Stomach smooth muscle (tissue), 2 donors: ENCODE data around the gene PLCL1.

ENCODE experiments used
- H3K27ac ChIP-seq: one replicate; pipeline ENCODE4 v1.7.0; 2013; ENCODE audit warnings: mild to moderate bottlenecking, low read length, inconsistent platforms
- H3K27me3 ChIP-seq, 2 donors: one replicate each; pipeline ENCODE4 v1.7.0; 2013; ENCODE audit warnings: low read length in 2 of 2; ENCODE audit not compliant: insufficient read depth in 2 of 2, control insufficient read depth in 1 of 2
- H3K36me3 ChIP-seq, 2 donors: one replicate each; pipeline ENCODE4 v1.7.0; 2013; ENCODE audit warnings: low read length in 2 of 2; ENCODE audit not compliant: control insufficient read depth in 2 of 2, insufficient read depth in 2 of 2
- H3K4me1 ChIP-seq: one replicate; pipeline ENCODE4 v1.7.0; 2013; ENCODE audit warnings: low read length; ENCODE audit not compliant: control insufficient read depth, insufficient read depth
- H3K4me3 ChIP-seq, 2 donors: one replicate each; pipeline ENCODE4 v1.7.0; 2013; ENCODE audit warnings: low read length in 2 of 2
- H3K9ac ChIP-seq, 2 donors: one replicate each; pipeline ENCODE4 v1.7.0; 2013; ENCODE audit warnings: low read length in 2 of 2, mild to moderate bottlenecking in 1 of 2
- H3K9me3 ChIP-seq, 2 donors: one replicate each; pipeline ENCODE4 v1.7.0; 2013; ENCODE audit warnings: low read length in 2 of 2; ENCODE audit not compliant: control insufficient read depth in 2 of 2
- donor health status: healthy.
- donor health status: Pancreatic carcinoma.

PLCL1 gene

GRCh38 chr2:197954328-197954727, 149.9 kb downstream of the PLCL1 start:
- Histone ChIP-seq H3K36me3 (no peaks in the 10 kb centered on the region), H3K4me3 (no peak overlapping the region), H3K4me1 (no peaks in the 10 kb centered on the region), H3K9me3 (no peaks in the 10 kb centered on the region), H3K27ac (no peak overlapping the region), H3K9ac (no peak overlapping the region), H3K27me3 (no peaks in the 10 kb centered on the region)

- Histone ChIP-seq H3K4me1 (no peaks in the 10 kb centered on the region), H3K27ac (no peak overlapping the region), H3K36me3 (no peaks in the 10 kb centered on the region), H3K27me3 (no peaks in the 10 kb centered on the region), H3K4me3 (no peak overlapping the region), H3K9me3 (no peaks in the 10 kb centered on the region), H3K9ac (no peak overlapping the region)
Observed at GRCh38 chr2:197958592-197959150, 154.3 kb downstream of the PLCL1 start.

GRCh38 chr2:197959383-197959782, 155.0 kb downstream of the PLCL1 start:
- Histone ChIP-seq H3K27me3 (no peaks in the 10 kb centered on the region), H3K4me1 (no peaks in the 10 kb centered on the region), H3K9me3 (no peaks in the 10 kb centered on the region), H3K36me3 (no peaks in the 10 kb centered on the region), H3K27ac (no peak overlapping the region), H3K4me3 (no peak overlapping the region), H3K9ac (no peak overlapping the region)

DNA sequence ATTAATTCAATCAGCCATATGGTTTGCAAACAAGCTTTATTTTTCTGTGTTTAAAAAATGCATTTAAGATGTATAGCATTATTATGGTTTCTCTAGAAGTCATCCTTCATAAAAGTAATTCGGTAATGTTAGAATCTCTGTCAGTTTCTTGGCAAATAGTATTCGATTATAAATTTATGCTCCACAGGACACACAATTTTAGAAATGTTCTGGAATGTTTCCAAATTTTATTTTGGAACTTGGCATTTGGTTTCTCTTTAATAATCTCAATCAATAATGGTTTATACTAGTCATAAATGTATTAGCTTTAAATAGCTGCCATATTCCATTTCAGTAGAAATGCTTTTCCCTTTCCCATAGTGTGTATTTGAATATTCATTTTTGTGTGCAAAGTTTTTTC, 156.4 kb downstream of the PLCL1 start:
- Histone ChIP-seq H3K4me3 (no peak overlapping the region), H3K4me1 (no peaks in the 10 kb centered on the region), H3K27ac (no peak overlapping the region), H3K27me3 (no peaks in the 10 kb centered on the region), H3K36me3 (no peaks in the 10 kb centered on the region), H3K9ac (no peak overlapping the region), H3K9me3 (no peaks in the 10 kb centered on the region)

DNA sequence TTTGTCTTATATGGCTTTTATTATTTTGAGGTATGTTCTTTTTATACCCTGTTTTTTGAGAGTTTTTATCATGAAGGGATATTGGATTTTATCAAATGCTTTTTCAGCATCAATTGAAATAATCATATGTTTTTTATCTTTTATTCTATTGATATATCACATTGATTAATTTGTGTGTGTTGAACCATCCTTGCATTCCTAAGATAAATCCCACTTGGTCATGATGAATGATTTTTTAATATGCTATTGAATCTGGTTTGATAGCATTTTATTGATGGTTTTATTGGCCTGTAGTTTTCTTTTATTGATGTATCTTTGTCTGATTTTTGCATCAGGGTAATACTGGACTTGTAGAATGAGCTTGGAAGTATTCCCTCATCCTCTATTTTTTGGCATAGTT, 160.3 kb downstream of the PLCL1 start:
- no peaks in the 10 kb centered on the region for H3K27me3 ChIP-seq
- H3K4me3 ChIP-seq: no peak overlapping the region
- H3K4me1 ChIP-seq: no peaks in the 10 kb centered on the region
- no peak overlapping the region for H3K9ac ChIP-seq
- H3K9me3 ChIP-seq: no peaks in the 10 kb centered on the region
- no peaks in the 10 kb centered on the region for H3K36me3 ChIP-seq
- no peak overlapping the region for H3K27ac ChIP-seq

GRCh38 chr2:197965756-197966155, 161.4 kb downstream of the PLCL1 start:
- H3K36me3 ChIP-seq: no peaks in the 10 kb centered on the region
- H3K4me3 ChIP-seq: no peak overlapping the region
- no peaks in the 10 kb centered on the region for H3K9me3 ChIP-seq
- no peaks in the 10 kb centered on the region for H3K4me1 ChIP-seq
- H3K9ac ChIP-seq: no peak overlapping the region
- H3K27me3 ChIP-seq: no peaks in the 10 kb centered on the region
- H3K27ac ChIP-seq: no peak overlapping the region

- Histone ChIP-seq H3K4me1 (no peaks in the 10 kb centered on the region), H3K36me3 (no peaks in the 10 kb centered on the region), H3K27ac (no peak overlapping the region), H3K27me3 (no peaks in the 10 kb centered on the region), H3K9me3 (no peaks in the 10 kb centered on the region), H3K9ac (no peak overlapping the region), H3K4me3 (no peak overlapping the region)
Observed at GRCh38 chr2:197969391-197969893, 165.0 kb downstream of the PLCL1 start.

DNA sequence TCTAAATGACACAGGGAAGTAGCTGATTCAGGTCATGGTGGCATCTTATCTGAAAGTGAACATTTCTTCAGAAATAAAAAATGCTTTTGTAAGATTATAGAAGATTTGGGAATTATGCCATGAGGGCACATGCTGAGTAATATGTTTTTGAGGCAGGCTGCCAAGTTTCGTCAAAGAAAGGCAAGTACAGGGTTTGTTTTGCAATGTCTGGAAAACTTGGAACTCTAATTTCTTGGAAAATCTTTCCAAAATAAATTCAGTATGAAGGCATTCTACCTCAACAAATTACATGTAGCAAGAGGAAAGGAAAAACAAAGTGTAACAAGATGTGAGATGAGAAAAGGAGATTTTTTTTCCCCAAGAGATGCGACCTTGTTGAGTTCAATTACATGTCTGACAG, 167.7 kb downstream of the PLCL1 start:
- no peak overlapping the region for H3K4me3 ChIP-seq
- no peak overlapping the region for H3K27ac ChIP-seq
- H3K36me3 ChIP-seq: no peaks in the 10 kb centered on the region
- H3K9me3 ChIP-seq: no peaks in the 10 kb centered on the region
- no peaks in the 10 kb centered on the region for H3K27me3 ChIP-seq
- no peaks in the 10 kb centered on the region for H3K4me1 ChIP-seq
- no peak overlapping the region for H3K9ac ChIP-seq

DNA sequence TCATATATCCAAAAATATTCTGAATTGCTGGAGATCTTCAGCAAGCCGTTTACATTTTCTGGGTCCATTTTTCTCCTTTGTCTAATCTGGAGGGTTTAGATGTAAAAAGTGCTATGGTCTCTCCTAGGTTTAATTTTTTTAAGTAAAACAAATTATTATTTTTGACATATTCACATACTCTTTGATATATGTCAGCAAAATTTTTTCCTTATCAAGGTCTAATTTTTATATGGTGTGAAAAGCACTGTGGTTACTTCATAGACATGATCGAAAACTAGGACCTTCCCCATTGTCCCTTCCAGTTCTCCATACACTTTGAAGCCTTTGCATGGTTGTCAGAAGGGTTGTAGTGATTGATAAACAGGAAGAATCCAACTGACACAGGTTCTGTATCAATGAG, 168.2 kb downstream of the PLCL1 start:
- Histone ChIP-seq H3K9ac (no peak overlapping the region), H3K36me3 (no peaks in the 10 kb centered on the region), H3K9me3 (no peaks in the 10 kb centered on the region), H3K27me3 (no peaks in the 10 kb centered on the region), H3K4me1 (no peaks in the 10 kb centered on the region), H3K4me3 (no peak overlapping the region), H3K27ac (no peak overlapping the region)

GRCh38 chr2:197973772-197974171, 169.4 kb downstream of the PLCL1 start:
- no peaks in the 10 kb centered on the region for H3K9me3 ChIP-seq
- no peaks in the 10 kb centered on the region for H3K36me3 ChIP-seq
- H3K27me3 ChIP-seq: no peaks in the 10 kb centered on the region
- no peak overlapping the region for H3K9ac ChIP-seq
- no peak overlapping the region for H3K27ac ChIP-seq
- H3K4me1 ChIP-seq: no peaks in the 10 kb centered on the region
- H3K4me3 ChIP-seq: no peak overlapping the region

DNA sequence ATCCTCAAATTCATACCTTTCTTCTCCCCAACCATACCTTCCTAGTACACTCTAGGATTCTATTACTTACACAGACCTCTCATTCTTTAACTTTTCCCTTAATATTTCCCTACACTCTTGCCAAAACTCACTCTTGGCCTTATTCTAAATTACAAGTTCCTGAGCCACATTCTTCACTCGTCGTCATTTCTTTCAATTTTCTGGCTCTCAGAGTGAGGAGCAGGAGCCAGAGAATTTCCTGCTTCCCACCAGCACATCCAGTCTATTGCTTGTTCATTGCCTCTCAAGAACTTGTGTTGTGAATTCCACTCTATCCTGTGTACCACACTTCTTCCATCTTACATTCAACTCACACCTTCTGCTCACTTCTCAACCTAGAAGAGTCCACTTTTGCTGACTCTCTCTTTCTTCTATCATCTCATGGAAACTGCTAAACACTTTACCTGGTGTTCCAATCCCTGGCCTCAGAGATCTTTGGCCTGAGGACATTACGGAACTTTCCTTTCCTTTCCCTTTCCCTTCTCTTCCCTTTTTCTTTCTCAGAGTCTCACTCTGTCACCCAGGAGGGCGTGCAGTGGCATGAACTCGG, 171.6 kb downstream of the PLCL1 start:
- no peaks in the 10 kb centered on the region for H3K4me1 ChIP-seq
- no peak overlapping the region for H3K4me3 ChIP-seq
- H3K36me3 ChIP-seq: no peaks in the 10 kb centered on the region
- no peaks in the 10 kb centered on the region for H3K9me3 ChIP-seq
- no peaks in the 10 kb centered on the region for H3K27me3 ChIP-seq
- no peak overlapping the region for H3K9ac ChIP-seq
- H3K27ac ChIP-seq: no peak overlapping the region
